ENCODE data around the gene NCOA7. TPM values are rescaled to one million over a fixed set of nuclear protein-coding genes. Genes with fewer than 3 reads are reported as not detected.
A peak's percentile ranks its signal among the peaks of the same experiment; 100 is the strongest.

NCOA7 gene, protein sequence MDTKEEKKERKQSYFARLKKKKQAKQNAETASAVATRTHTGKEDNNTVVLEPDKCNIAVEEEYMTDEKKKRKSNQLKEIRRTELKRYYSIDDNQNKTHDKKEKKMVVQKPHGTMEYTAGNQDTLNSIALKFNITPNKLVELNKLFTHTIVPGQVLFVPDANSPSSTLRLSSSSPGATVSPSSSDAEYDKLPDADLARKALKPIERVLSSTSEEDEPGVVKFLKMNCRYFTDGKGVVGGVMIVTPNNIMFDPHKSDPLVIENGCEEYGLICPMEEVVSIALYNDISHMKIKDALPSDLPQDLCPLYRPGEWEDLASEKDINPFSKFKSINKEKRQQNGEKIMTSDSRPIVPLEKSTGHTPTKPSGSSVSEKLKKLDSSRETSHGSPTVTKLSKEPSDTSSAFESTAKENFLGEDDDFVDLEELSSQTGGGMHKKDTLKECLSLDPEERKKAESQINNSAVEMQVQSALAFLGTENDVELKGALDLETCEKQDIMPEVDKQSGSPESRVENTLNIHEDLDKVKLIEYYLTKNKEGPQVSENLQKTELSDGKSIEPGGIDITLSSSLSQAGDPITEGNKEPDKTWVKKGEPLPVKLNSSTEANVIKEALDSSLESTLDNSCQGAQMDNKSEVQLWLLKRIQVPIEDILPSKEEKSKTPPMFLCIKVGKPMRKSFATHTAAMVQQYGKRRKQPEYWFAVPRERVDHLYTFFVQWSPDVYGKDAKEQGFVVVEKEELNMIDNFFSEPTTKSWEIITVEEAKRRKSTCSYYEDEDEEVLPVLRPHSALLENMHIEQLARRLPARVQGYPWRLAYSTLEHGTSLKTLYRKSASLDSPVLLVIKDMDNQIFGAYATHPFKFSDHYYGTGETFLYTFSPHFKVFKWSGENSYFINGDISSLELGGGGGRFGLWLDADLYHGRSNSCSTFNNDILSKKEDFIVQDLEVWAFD
- total RNA-seq = 21.1 and 21.8 TPM in 2 replicates

DNA sequence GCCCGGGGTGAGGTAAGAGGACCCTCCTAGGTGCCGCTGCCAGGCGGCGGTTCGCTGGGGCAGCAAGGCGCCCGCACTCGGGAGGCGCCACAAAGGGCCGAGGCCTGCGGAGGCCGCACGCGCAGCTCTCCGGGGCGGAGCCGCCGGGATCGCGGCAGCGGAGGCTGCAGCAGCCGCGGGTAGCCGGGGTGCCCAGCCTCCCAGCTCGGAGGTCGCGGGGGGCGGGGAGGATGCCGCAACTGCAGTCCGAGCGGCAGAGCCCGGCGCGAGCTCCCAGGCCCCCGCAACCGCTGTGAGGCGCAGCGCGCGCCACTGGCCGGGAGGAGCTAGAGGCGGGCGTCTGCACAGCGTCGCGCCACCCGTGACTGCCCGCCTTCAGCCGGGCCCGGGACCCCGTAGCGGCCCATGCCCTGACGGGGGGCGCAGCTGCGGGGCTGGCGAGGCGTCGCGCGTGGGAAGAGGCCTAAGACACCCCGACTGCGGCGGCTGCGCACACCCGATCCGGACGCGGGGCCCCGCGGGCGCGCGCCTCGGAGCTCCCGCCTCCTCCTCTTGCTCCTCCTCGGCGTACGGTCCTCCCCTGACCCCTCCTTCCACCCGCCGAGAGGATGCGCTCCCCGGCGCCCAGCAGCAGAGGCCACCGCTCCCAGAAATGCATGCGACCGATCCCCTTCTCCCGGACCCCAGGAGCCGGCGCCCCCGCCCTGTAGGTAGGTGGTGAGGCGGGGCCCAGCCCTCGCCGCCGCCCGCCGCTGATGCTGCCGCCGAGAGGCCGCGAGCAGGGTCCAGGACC is at the start of gene NCOA7:
Gene NCOA7, plus strand, starts transcription at position 603 of the 793 bp plus-strand sequence. CDS start 24,395 bp downstream, outside the sequence.
- Histone ChIP-seq H3K4me3 (ENCODE audit: low read depth, low read length) (peak within 1 kb of the TSS; percentile 69), H3K27me3 (ENCODE audit: control insufficient read depth, insufficient read depth, low read length) (no peaks in the 10 kb centered on the region), H3K36me3 (ENCODE audit: control insufficient read depth, insufficient read depth, low read length) (no peaks in the 10 kb centered on the region)
- no peak for DNase-seq (ENCODE audit: low read depth)
- TF ChIP-seq, protein P1, sequence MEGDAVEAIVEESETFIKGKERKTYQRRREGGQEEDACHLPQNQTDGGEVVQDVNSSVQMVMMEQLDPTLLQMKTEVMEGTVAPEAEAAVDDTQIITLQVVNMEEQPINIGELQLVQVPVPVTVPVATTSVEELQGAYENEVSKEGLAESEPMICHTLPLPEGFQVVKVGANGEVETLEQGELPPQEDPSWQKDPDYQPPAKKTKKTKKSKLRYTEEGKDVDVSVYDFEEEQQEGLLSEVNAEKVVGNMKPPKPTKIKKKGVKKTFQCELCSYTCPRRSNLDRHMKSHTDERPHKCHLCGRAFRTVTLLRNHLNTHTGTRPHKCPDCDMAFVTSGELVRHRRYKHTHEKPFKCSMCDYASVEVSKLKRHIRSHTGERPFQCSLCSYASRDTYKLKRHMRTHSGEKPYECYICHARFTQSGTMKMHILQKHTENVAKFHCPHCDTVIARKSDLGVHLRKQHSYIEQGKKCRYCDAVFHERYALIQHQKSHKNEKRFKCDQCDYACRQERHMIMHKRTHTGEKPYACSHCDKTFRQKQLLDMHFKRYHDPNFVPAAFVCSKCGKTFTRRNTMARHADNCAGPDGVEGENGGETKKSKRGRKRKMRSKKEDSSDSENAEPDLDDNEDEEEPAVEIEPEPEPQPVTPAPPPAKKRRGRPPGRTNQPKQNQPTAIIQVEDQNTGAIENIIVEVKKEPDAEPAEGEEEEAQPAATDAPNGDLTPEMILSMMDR (IDR thresholded peaks at IDR 0.05; ENCODE audit: insufficient read depth, low read length, poor library complexity, severe bottlenecking) = no peak

DNA sequence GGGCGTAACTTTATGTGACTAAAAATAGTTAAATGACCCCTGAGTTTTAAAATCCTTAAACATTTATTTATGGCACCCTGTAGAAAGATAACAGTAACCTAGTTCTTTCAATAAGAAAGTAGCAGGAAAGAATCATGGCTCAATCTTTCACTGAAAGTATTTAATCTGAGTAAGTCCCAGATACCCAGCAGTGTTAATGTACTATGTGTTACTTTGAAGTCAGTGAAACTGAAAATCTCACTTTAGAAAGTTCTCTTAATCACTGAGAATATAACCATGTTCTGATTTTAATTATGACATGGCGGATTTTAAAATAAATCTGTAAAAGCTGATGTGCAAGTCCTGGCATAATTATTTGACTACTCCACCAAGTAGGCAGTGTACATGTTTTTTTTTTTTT is 49.4 kb upstream of the NCOA7 start:
- no peak for DNase-seq (ENCODE audit: low read depth)
- H3K36me3 ChIP-seq (ENCODE audit: control insufficient read depth, insufficient read depth, low read length) = no peaks in the 10 kb centered on the region
- TF ChIP-seq, protein P1 (IDR thresholded peaks at IDR 0.05; ENCODE audit: insufficient read depth, low read length, poor library complexity, severe bottlenecking) = no peak
- no peak overlapping the region for H3K4me3 ChIP-seq (ENCODE audit: low read depth, low read length)
- no peaks in the 10 kb centered on the region for H3K27me3 ChIP-seq (ENCODE audit: control insufficient read depth, insufficient read depth, low read length)

DNA sequence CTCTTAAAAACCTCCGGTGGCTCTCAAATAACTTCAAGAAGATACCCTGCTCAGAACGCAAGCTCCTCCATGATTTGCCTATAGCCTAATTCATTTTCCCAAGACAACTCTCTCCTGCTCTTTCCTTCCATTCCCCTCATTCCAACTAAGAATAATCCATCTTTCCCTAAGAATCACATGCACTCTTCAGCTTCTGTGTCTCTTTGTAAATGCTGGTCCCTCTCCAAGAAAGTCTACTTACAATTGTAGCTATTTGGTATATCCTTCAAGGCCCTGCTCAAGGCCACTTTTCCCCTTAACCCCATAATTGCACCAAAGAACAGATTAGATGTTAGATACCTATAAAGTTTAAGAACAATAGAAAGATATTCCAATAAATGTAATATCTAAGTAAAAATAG is 48.7 kb upstream of the NCOA7 start:
- no peak for DNase-seq (ENCODE audit: low read depth)
- Histone ChIP-seq H3K4me3 (ENCODE audit: low read depth, low read length) (no peak overlapping the region), H3K36me3 (ENCODE audit: control insufficient read depth, insufficient read depth, low read length) (no peaks in the 10 kb centered on the region), H3K27me3 (ENCODE audit: control insufficient read depth, insufficient read depth, low read length) (peaks cover 2% of the 10 kb centered on the region)
- TF ChIP-seq, protein P1 (IDR thresholded peaks at IDR 0.05; ENCODE audit: insufficient read depth, low read length, poor library complexity, severe bottlenecking) = no peak

DNA sequence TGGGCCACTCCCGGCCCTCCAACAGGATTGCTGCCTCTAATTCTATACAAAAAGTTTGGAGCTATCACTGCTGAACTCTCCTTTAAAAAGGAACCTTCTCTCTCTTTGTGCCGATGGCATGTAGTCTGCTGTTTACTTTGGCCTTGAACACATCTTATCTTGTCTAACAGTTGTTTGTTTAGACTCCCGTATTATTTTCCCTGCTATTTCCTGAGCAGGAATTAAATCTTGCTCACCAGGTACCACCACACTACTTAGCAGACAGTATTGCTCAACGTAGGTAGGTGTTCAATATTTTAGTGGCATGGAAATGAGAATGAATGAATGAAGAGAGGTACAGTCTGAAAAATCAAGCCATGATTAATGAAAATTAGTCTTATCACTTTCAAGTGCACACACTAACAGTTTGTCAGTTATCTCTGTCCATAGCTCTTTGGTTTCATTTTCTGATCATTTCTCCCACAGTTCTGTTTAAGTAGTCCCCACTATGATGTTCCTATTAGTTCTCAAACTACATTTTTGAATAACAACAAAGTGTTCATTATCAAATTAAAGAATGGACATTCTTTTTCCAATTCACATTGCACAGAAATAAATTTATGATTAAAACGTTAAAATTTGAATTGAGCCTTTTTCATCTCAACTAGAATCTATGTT is 48.2 kb upstream of the NCOA7 start:
- peaks cover 4% of the 10 kb centered on the region for H3K27me3 ChIP-seq (ENCODE audit: control insufficient read depth, insufficient read depth, low read length)
- no peak overlapping the region for H3K4me3 ChIP-seq (ENCODE audit: low read depth, low read length)
- TF ChIP-seq, protein P1 (IDR thresholded peaks at IDR 0.05; ENCODE audit: insufficient read depth, low read length, poor library complexity, severe bottlenecking) = no peak
- no peak for DNase-seq (ENCODE audit: low read depth)
- no peaks in the 10 kb centered on the region for H3K36me3 ChIP-seq (ENCODE audit: control insufficient read depth, insufficient read depth, low read length)

DNA sequence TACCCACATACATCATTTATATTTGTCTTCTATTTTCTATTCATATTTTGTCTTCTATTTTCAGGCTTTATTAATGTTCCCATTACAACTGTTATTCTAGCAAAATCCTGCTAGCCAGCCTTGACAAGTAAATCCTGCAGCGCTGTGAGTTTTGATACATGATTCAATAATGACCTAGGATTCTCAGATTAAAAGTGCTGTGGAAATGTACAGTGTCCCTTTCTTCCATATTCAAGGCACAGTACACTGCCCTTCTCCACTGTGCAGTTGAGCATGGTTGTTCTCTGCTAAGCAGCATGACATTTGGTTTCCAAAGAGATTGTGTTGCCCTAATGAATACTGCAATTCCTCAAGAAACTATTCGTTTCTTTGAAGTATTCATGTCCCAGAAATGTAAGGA is 47.2 kb upstream of the NCOA7 start:
- H3K36me3 ChIP-seq (ENCODE audit: control insufficient read depth, insufficient read depth, low read length) = no peaks in the 10 kb centered on the region
- no peak overlapping the region for H3K4me3 ChIP-seq (ENCODE audit: low read depth, low read length)
- TF ChIP-seq, protein P1 (IDR thresholded peaks at IDR 0.05; ENCODE audit: insufficient read depth, low read length, poor library complexity, severe bottlenecking) = no peak
- H3K27me3 ChIP-seq (ENCODE audit: control insufficient read depth, insufficient read depth, low read length) = peaks cover 11% of the 10 kb centered on the region
- DNase-seq (ENCODE audit: low read depth) = no peak

All from kidney epithelial cell (primary cell).